GM23248 (cell line): ENCODE results near the gene STARD10. TPM values are rescaled to one million over a fixed set of nuclear protein-coding genes. Genes with fewer than 3 reads are reported as not detected.

Experiments used
- DNase-seq: peaks from one replicate; pipeline ENCODE4 v3.0.0-alpha.2; 2015
- H2AFZ ChIP-seq: fragments of 200-600 bp; sonication (generic); 2 replicates; pipeline ENCODE4 v1.6.1; 2016; ENCODE audit warnings: antibody characterized with exemption
- H3F3A ChIP-seq: fragments of 200-600 bp; sonication (generic); 2 replicates; pipeline ENCODE4 v1.6.1; 2016; ENCODE audit warnings: mild to moderate bottlenecking, antibody characterized with exemption, mixed run types; ENCODE audit not compliant: insufficient read depth
- H3K27ac ChIP-seq: fragments of 200-600 bp; sonication (generic); 2 replicates; pipeline ENCODE4 v1.5.1; 2016; ENCODE audit warnings: mild to moderate bottlenecking
- H3K27me3 ChIP-seq: fragments of 200-600 bp; sonication (generic); replicated peaks from 2 replicates; pipeline ENCODE4 v1.6.1; 2016; ENCODE audit warnings: mild to moderate bottlenecking; ENCODE audit not compliant: insufficient read depth
- H3K36me3 ChIP-seq: fragments of 200-600 bp; sonication (generic); 2 replicates; pipeline ENCODE4 v1.6.1; 2016; ENCODE audit warnings: low read depth, mild to moderate bottlenecking
- H3K4me1 ChIP-seq: fragments of 200-600 bp; sonication (generic); 2 replicates; pipeline ENCODE4 v1.6.1; 2016; ENCODE audit warnings: mild to moderate bottlenecking; ENCODE audit not compliant: insufficient read depth
- H3K4me2 ChIP-seq: fragments of 200-600 bp; sonication (generic); one replicate; pipeline ENCODE4 v1.6.1; 2016; ENCODE audit warnings: mild to moderate bottlenecking; ENCODE audit not compliant: unreplicated experiment
- H3K4me3 ChIP-seq: fragments of 200-600 bp; sonication (generic); 2 replicates; pipeline ENCODE4 v1.5.1; 2016; ENCODE audit warnings: mild to moderate bottlenecking
- H3K79me2 ChIP-seq: fragments of 200-600 bp; sonication (generic); 2 replicates; pipeline ENCODE4 v1.6.1; 2016; ENCODE audit warnings: mild to moderate bottlenecking; ENCODE audit not compliant: insufficient read depth
- H3K9ac ChIP-seq: fragments of 200-600 bp; sonication (generic); 2 replicates; pipeline ENCODE4 v1.6.1; 2016; ENCODE audit warnings: mild to moderate bottlenecking
- H3K9me2 ChIP-seq: fragments of 200-600 bp; sonication (generic); 2 replicates; pipeline ENCODE4 v1.6.1; 2016; ENCODE audit warnings: mixed run types, mild to moderate bottlenecking, moderate library complexity; ENCODE audit not compliant: insufficient read depth
- H3K9me3 ChIP-seq: fragments of 200-600 bp; sonication (generic); one replicate; pipeline ENCODE4 v1.6.1; 2017; ENCODE audit warnings: low read depth
- H4K20me1 ChIP-seq: fragments of 200-600 bp; sonication (generic); 2 replicates; pipeline ENCODE4 v1.6.0; 2016; ENCODE audit not compliant: insufficient read depth
- EZH2 ChIP-seq: fragments of 200-600 bp; sonication (generic); IDR thresholded peaks from 2 replicates; pipeline ENCODE4 v1.6.1; 2018; ENCODE audit warnings: antibody characterized with exemption, mild to moderate bottlenecking; ENCODE audit not compliant: insufficient read depth, poor library complexity, severe bottlenecking
- EZH2phosphoT487 ChIP-seq: fragments of 200-600 bp; sonication (generic); IDR thresholded peaks from 2 replicates; pipeline ENCODE4 v1.6.1; 2018; ENCODE audit warnings: antibody characterized with exemption, moderate library complexity, mild to moderate bottlenecking, low read depth; ENCODE audit not compliant: insufficient read depth
- WGBS, 2 experiments: methylation state at CpG; one replicate each; pipeline ENCODE4 v1.1.6; 2015 to 2017; ENCODE audit warnings: low lambda C conversion rate in 2 of 2, low coverage in 1 of 2; ENCODE audit errors: missing lambda C conversion rate in 2 of 2; 5-methylcytosine and 5-hydroxymethylcytosine counted together
- in situ Hi-C: fragments of 300-500 bp; cut with MboI; formaldehyde crosslinking; loops from 2 replicates; pipeline ENCODE4 v1.15.0; 2020
- polyA plus RNA-seq: library from polyadenylated mRNA; unstranded; fragments of >200 nt; fragmentation: Nextera tagmentation; extraction: Ambion mirVana; gene quantifications from 2 replicates; pipeline ENCODE4 v1.2.1, GENCODE V29; 2016
- total RNA-seq: library from RNA; depleted of rRNA; stranded (reverse); fragments of >200 nt; shearing (Covaris generic); gene quantifications from 2 replicates; pipeline ENCODE4 v1.2.3, GENCODE V29; 2014

STARD10 gene
- total and polyA plus RNA-seq, 2 experiments from 2014 or later = 6.6 to 14.7 TPM

- H3K27ac ChIP-seq = no peak overlapping the region
- H3K4me1 ChIP-seq = peaks cover 12% of the 10 kb centered on the region
- H3K4me3 ChIP-seq = no peak overlapping the region
- H3K9ac ChIP-seq = no peak overlapping the region
- H3K27me3 ChIP-seq = no peaks in the 10 kb centered on the region
- H3K4me2 ChIP-seq = no peak overlapping the region
- H4K20me1 ChIP-seq = no peaks in the 10 kb centered on the region
- WGBS, 2 experiments = 51 to 60% methylated on average over 8 of the region's 8 CpGs
- no peaks in the 10 kb centered on the region for H3K79me2 ChIP-seq
- peaks cover 5% of the 10 kb centered on the region; the same call in 1 of the 2 replicates for H3K36me3 ChIP-seq
- in situ Hi-C loops = loop anchor here (10.0 to 25.0 kb wide), 2 partner anchors 341 to 453 kb away; no protein-coding TSS in a partner anchor
- no peaks in the 10 kb centered on the region for H3K9me3 ChIP-seq
- no peaks in the 10 kb centered on the region for H3K9me2 ChIP-seq
- no peak overlapping the region for H2AFZ ChIP-seq
- DNase-seq = no peak
- H3F3A ChIP-seq = peaks cover 22% of the 10 kb centered on the region
- TF ChIP-seq EZH2 (no peak), EZH2phosphoT487 (no peak)
These were observed 40.1 kb upstream of the STARD10 start for GRCh38 chr11:72833811-72834493.

- Histone ChIP-seq H3K4me3 (no peak overlapping the region), H3F3A (peaks cover 14% of the 10 kb centered on the region), H3K9me2 (no peaks in the 10 kb centered on the region), H3K79me2 (no peaks in the 10 kb centered on the region), H3K27ac (no peak overlapping the region), H2AFZ (no peak overlapping the region), H4K20me1 (no peaks in the 10 kb centered on the region), H3K9me3 (no peaks in the 10 kb centered on the region), H3K4me1 (peaks cover 4% of the 10 kb centered on the region), H3K9ac (no peak overlapping the region), H3K36me3 (peaks cover 5% of the 10 kb centered on the region; the same call in 1 of the 2 replicates), H3K4me2 (no peak overlapping the region), H3K27me3 (no peaks in the 10 kb centered on the region)
- no peak for DNase-seq
- in situ Hi-C loops = loop anchor here (10.0 to 25.0 kb wide), 2 partner anchors 342 to 454 kb away; no protein-coding TSS in a partner anchor
- WGBS, 2 experiments = 96 to 99% methylated on average over 5 of the region's 5 CpGs
- no peak for TF ChIP-seq EZH2phosphoT487
These were observed 39.4 kb upstream of the STARD10 start for GRCh38 chr11:72833083-72833733.

DNA sequence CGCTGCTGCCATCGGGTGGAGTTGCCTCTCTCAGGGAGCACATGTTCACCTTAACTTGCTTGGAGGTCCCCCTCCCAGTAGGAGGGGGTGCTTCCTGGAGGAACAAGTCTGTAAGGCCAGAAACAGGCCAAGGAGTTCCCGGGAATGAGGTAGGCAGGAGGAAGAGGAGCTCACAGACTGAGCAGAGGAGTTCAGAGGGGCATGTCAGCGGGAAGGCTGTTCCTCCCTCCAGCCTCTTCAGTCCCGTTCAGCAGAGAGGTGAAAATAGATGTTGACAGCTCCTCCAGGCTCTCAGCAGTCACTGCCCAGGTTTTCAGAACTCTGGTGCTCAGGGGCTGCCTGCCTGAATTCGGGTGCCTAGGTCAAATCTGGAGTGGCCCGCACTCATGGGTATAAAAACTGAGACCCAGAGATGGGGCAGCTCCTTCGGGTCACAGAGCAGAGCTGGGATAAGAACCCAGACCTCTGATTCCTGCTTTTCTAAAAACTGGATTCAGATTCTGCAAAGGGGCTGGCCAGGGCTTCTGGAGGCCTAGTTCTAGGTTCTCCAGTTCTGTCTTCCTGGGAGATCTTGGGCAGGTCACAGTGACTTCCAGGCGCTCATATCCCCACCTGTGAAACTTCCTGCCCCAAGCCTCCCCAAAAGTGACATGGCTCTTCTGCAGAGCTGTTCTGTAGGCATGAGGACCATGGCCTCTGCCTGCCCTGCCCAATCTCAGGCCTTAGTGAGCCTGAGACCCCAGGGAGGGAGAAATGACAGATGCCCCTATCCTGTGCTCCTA lies 38.6 kb upstream of the STARD10 start:
- Histone ChIP-seq H3K27me3 (no peaks in the 10 kb centered on the region), H3K9ac (no peak overlapping the region), H4K20me1 (no peaks in the 10 kb centered on the region), H3K4me3 (no peak overlapping the region), H3K9me2 (no peaks in the 10 kb centered on the region), H3K4me2 (no peak overlapping the region), H3K4me1 (no peaks in the 10 kb centered on the region), H2AFZ (no peak overlapping the region), H3K79me2 (no peaks in the 10 kb centered on the region), H3F3A (peaks cover 7% of the 10 kb centered on the region; the same call in 1 of the 2 replicates), H3K9me3 (no peaks in the 10 kb centered on the region), H3K27ac (no peak overlapping the region), H3K36me3 (peaks cover 5% of the 10 kb centered on the region; the same call in 1 of the 2 replicates)
- DNase-seq = no peak
- WGBS, 2 experiments = 88 to 90% methylated on average over 9 of the region's 9 CpGs
- TF ChIP-seq EZH2phosphoT487 (no peak), EZH2 (no peak)
- in situ Hi-C loops = loop anchor here (10.0 to 25.0 kb wide), 2 partner anchors 342 to 455 kb away; no protein-coding TSS in a partner anchor

- TF ChIP-seq EZH2phosphoT487 = no peak
- TF ChIP-seq EZH2 = no peak
- no peaks in the 10 kb centered on the region for H4K20me1 ChIP-seq
- H3K9me2 ChIP-seq = no peaks in the 10 kb centered on the region
- H3K9ac ChIP-seq = no peak overlapping the region
- no peaks in the 10 kb centered on the region for H3K27me3 ChIP-seq
- no peak overlapping the region for H3K4me2 ChIP-seq
- in situ Hi-C loops = loop anchor here (10.0 to 25.0 kb wide), 2 partner anchors 343 to 456 kb away; no protein-coding TSS in a partner anchor
- DNase-seq = peak; percentile 89
- H3K9me3 ChIP-seq = no peaks in the 10 kb centered on the region
- no peaks in the 10 kb centered on the region for H3K79me2 ChIP-seq
- no peaks in the 10 kb centered on the region for H3F3A ChIP-seq
- H3K4me3 ChIP-seq = no peak overlapping the region
- no peak overlapping the region for H2AFZ ChIP-seq
- H3K27ac ChIP-seq = no peak overlapping the region
- WGBS, 2 experiments = 41 to 44% methylated on average over 13 of the region's 13 CpGs
- H3K4me1 ChIP-seq = no peaks in the 10 kb centered on the region
- peaks cover under 1% of the 10 kb centered on the region; the same call in 1 of the 2 replicates for H3K36me3 ChIP-seq
These were observed 37.9 kb upstream of the STARD10 start for GRCh38 chr11:72831521-72832300.
